CD4-positive, alpha-beta T cell (primary cell): ENCODE measurements around the gene PRSS12. TPM values are rescaled to one million over a fixed set of nuclear protein-coding genes. Genes with fewer than 3 reads are reported as not detected.

Experiments
- ATAC-seq: fragments of 200-7000 bp; cut with Tn5 transposase; one replicate; pipeline ENCODE4 v1.10.0; 2022; ENCODE audit warnings: mild to moderate bottlenecking; ENCODE audit not compliant: poor library complexity
- CTCF ChIA-PET: fragments of 350-600 bp; sonication (Branson Sonifier 250); formaldehyde crosslinking; loops from one replicate; lab custom pipeline; 2021; ENCODE audit warnings: antibody characterized with exemption, inconsistent platforms; lab: Charles Lee
- POLR2A ChIA-PET: fragments of 350-600 bp; sonication (Branson Sonifier 250); formaldehyde crosslinking; loops from one replicate; lab custom pipeline; 2021; ENCODE audit warnings: antibody characterized with exemption, inconsistent platforms; lab: Charles Lee
- DNase-seq, 14 experiments: peaks; one replicate each; pipeline ENCODE4 v3.0.0-alpha.2; 2013 to 2020; ENCODE audit warnings: mixed read lengths in 2 of 14
- H3K27ac ChIP-seq, 2 donors: one replicate each; pipeline versions ENCODE4 v1.5.1 to v1.7.0; 2013; ENCODE audit warnings: low read length in 2 of 2, low read depth in 1 of 2, mild to moderate bottlenecking in 1 of 2
- H3K27me3 ChIP-seq, 2 experiments: 1 replicate in 1 of 2; 2 replicates in 1 of 2; pipeline versions ENCODE4 v1.6.1 to v1.7.0; 2013; ENCODE audit warnings: low read length in 2 of 2, control low read depth in 1 of 2, mild to moderate bottlenecking in 1 of 2, moderate library complexity in 1 of 2; ENCODE audit not compliant: insufficient read depth in 2 of 2, control insufficient read depth in 1 of 2
- H3K36me3 ChIP-seq: one replicate; pipeline ENCODE4 v1.6.1; 2013; ENCODE audit warnings: low read length, control low read depth; ENCODE audit not compliant: insufficient read depth
- H3K4me1 ChIP-seq: one replicate; pipeline ENCODE4 v1.6.1; 2013; ENCODE audit warnings: low read length, control low read depth; ENCODE audit not compliant: insufficient read depth
- H3K4me3 ChIP-seq: one replicate; pipeline ENCODE4 v1.5.1; 2013; ENCODE audit warnings: mild to moderate bottlenecking, low read length, moderate library complexity
- H3K9me3 ChIP-seq, 2 experiments: 1 replicate in 1 of 2; 2 replicates in 1 of 2; pipeline versions ENCODE4 v1.6.1 to v1.7.0; 2013; ENCODE audit warnings: low read length in 2 of 2, mild to moderate bottlenecking in 2 of 2, control low read depth in 1 of 2, moderate library complexity in 1 of 2; ENCODE audit not compliant: control insufficient read depth in 1 of 2, insufficient read depth in 1 of 2
- H3K27ac Mint-ChIP-seq: one replicate; pipeline ENCODE4 v1.8.0; 2020; ENCODE audit warnings: mixed read lengths
- H3K27me3 Mint-ChIP-seq: one replicate; pipeline ENCODE4 v1.8.0; 2021; ENCODE audit warnings: mixed read lengths
- H3K36me3 Mint-ChIP-seq: one replicate; pipeline ENCODE4 v1.8.0; 2021; ENCODE audit warnings: low read depth, mixed read lengths
- H3K4me1 Mint-ChIP-seq: one replicate; pipeline ENCODE4 v1.8.0; 2021; ENCODE audit warnings: low read depth, mixed read lengths
- H3K4me3 Mint-ChIP-seq: one replicate; pipeline ENCODE4 v1.8.0; 2020; ENCODE audit warnings: mild to moderate bottlenecking, mixed read lengths
- H3K9me3 Mint-ChIP-seq: one replicate; pipeline ENCODE4 v1.8.0; 2020; ENCODE audit warnings: mixed read lengths
- CTCF ChIP-seq: fragments of 200-600 bp; IDR thresholded peaks from one replicate; pipeline ENCODE4 v1.8.0; 2022; ENCODE audit warnings: antibody characterized with exemption, mild to moderate bottlenecking
- intact Hi-C, 2 experiments: fragments of 100-400 bp; cut with DNase I in 1 of 2; cut with micrococcal nuclease in 1 of 2; formaldehyde crosslinking; loops; one replicate each; pipeline versions ENCODE4 v1.15.1 to v1.9.0; 2023 to 2025; cut with DNase I, micrococcal nuclease
- total RNA-seq, 174 experiments: library from RNA in 2 of 174; stranded (reverse) in 2 of 174; gene quantifications; one replicate each; pipeline ENCODE4 v1.2.3 and lab custom pipeline; 2021 to 2026

PRSS12 gene
- total RNA-seq, 2 experiments from 2014 or later = not detected

DNA sequence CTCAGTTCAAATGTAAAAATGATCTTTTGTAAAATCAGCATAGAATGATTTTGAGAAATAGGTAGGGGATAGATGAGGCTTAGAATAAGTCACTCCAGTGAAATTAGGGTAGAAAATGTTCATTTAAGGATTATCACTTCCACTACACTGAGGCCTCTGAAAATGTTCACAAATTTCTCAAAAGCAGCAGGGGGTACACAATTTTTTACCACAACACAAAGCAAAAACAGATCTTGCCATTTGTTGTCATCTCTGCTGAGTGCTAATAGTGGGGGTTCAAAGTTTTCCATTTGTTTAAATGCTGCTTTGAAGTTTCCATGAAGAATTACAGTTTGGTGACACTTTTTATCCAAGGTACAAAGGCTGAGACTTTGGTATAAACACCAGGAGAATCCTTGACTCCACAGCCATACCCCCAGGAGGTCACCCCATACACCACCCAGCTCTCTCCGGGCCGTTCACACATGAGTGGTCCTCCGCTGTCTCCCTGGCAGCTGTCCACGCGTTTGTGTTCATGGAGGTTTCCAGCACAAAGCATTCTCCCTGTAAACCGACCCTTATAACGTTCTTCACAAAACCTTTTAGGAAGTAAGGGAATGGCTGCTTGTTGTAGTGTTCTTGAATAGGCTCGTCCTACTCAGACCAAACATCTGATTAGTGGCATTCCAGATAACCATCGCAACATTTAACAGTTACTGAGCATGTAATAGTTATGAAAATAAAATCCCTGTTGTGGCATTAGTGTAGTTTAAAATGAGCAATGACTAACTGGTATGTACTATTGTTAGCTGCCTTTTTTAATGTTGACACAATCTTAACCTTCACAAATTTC is 71.0 kb downstream of the PRSS12 start:
- H3K27ac ChIP-seq = no peak overlapping the region
- POLR2A ChIA-PET = no interaction called here

GRCh38 chr4:118280501-118281218 is 72.1 kb downstream of the PRSS12 start:
- H3K4me3 ChIP-seq = no peak overlapping the region
- ChIA-PET CTCF (no interaction called here), POLR2A (interaction anchor here (0.8 kb wide), 1 partner anchor 42 kb away, joined by 3 read pairs; no protein-coding TSS in a partner anchor)
- H3K9me3 Mint-ChIP-seq = no peaks in the 10 kb centered on the region
- H3K9me3 ChIP-seq = no peaks in the 10 kb centered on the region
- ATAC-seq (no peak), DNase-seq (peak in 11 of 14 experiments; percentile 18 to 73 (median 37))
- peak; percentile 67 for TF ChIP-seq CTCF
- intact Hi-C loops = loop anchor here (1.0 to 5.0 kb wide), 4 partner anchors 72 to 405 kb away; partner anchors contain the start of genes PRSS12 (in 2 of the 2) and METTL14 (in 1 of the 2)
- H3K4me1 ChIP-seq = peaks cover 21% of the 10 kb centered on the region
- H3K4me3 Mint-ChIP-seq = peak overlapping the region; percentile 78
- peaks cover 28% of the 10 kb centered on the region for H3K36me3 ChIP-seq
- H3K27ac ChIP-seq = no peak overlapping the region
- H3K4me1 Mint-ChIP-seq = peaks cover 63% of the 10 kb centered on the region
- H3K27ac Mint-ChIP-seq = peak overlapping the region; percentile 95
- peaks cover 63% of the 10 kb centered on the region for H3K36me3 Mint-ChIP-seq
- no peaks in the 10 kb centered on the region for H3K27me3 ChIP-seq
- H3K27me3 Mint-ChIP-seq = no peaks in the 10 kb centered on the region

More for the DNA sequence above, 71.0 kb downstream of the PRSS12 start:
- no peaks in the 10 kb centered on the region for H3K27me3 ChIP-seq
- H3K4me3 ChIP-seq = no peak overlapping the region
- Mint-ChIP-seq H3K27ac (peak overlapping the region; percentile 95), H3K36me3 (peaks cover 63% of the 10 kb centered on the region), H3K4me1 (peaks cover 63% of the 10 kb centered on the region), H3K4me3 (peak overlapping the region; percentile 59), H3K9me3 (no peaks in the 10 kb centered on the region), H3K27me3 (no peaks in the 10 kb centered on the region)
- DNase-seq = no peak
- CTCF ChIA-PET = no interaction called here
- no peaks in the 10 kb centered on the region for H3K9me3 ChIP-seq
- H3K4me1 ChIP-seq = peaks cover 21% of the 10 kb centered on the region
- intact Hi-C loops = loop anchor here (1.0 to 5.0 kb wide), 4 partner anchors 71 to 403 kb away; partner anchors contain the start of genes PRSS12 (in 2 of the 2) and METTL14 (in 1 of the 2)
- ATAC-seq = no peak
- peaks cover 28% of the 10 kb centered on the region for H3K36me3 ChIP-seq
- no peak for TF ChIP-seq CTCF

GRCh38 chr4:118279920-118280432 is 72.8 kb downstream of the PRSS12 start:
- DNase-seq (peak in 1 of 14 experiments; percentile 17), ATAC-seq (no peak)
- Mint-ChIP-seq H3K4me3 (peak overlapping the region; percentile 92), H3K36me3 (peaks cover 63% of the 10 kb centered on the region), H3K4me1 (peaks cover 63% of the 10 kb centered on the region), H3K27ac (peak overlapping the region; percentile 95), H3K9me3 (no peaks in the 10 kb centered on the region), H3K27me3 (no peaks in the 10 kb centered on the region)
- ChIA-PET CTCF (no interaction called here), POLR2A (interaction anchor here (0.8 to 1.2 kb wide), 3 partner anchors 64 to 405 kb away, joined by 3 to 5 read pairs (median 4); partner anchors contain the start of gene METTL14)
- intact Hi-C loops = loop anchor here (2.0 to 10.0 kb wide), 5 partner anchors 73 to 1175 kb away; partner anchors contain the start of gene PRSS12 (in 2 of the 2)
- TF ChIP-seq CTCF = no peak
- H3K27ac ChIP-seq = peak overlapping the region; percentile 92 to 97
- H3K4me3 ChIP-seq = peak overlapping the region; percentile 89
- no peaks in the 10 kb centered on the region for H3K27me3 ChIP-seq
- H3K4me1 ChIP-seq = peaks cover 21% of the 10 kb centered on the region
- no peaks in the 10 kb centered on the region for H3K9me3 ChIP-seq
- peaks cover 28% of the 10 kb centered on the region for H3K36me3 ChIP-seq
